Measurements from ENCODE around the gene DENND1A.

DENND1A gene

GRCh38 chr9:123586275-123586674, 343.7 kb downstream of the DENND1A start:
- no peak for DNase-seq (ENCODE audit: low read depth)
- no peak for TF ChIP-seq CTCF (IDR thresholded peaks at IDR 0.05; ENCODE audit: insufficient read depth, low read depth, low read length, missing control alignments)
- H3K4me3 ChIP-seq (ENCODE audit: low read length), result no peak overlapping the region

GRCh38 chr9:123584202-123585176, 345.4 kb downstream of the DENND1A start:
- peak; percentile 4 for DNase-seq (ENCODE audit: low read depth)
- H3K4me3 ChIP-seq (ENCODE audit: low read length), result no peak overlapping the region
- no peak for TF ChIP-seq CTCF (IDR thresholded peaks at IDR 0.05; ENCODE audit: insufficient read depth, low read depth, low read length, missing control alignments)

- DNase-seq (ENCODE audit: low read depth), result no peak
- no peak overlapping the region for H3K4me3 ChIP-seq (ENCODE audit: low read length)
- no peak for TF ChIP-seq CTCF (IDR thresholded peaks at IDR 0.05; ENCODE audit: insufficient read depth, low read depth, low read length, missing control alignments)
These were observed 346.3 kb downstream of the DENND1A start for GRCh38 chr9:123583646-123584045.

GRCh38 chr9:123571240-123571639, 358.7 kb downstream of the DENND1A start:
- H3K4me3 ChIP-seq (ENCODE audit: low read length), result no peak overlapping the region
- no peak for TF ChIP-seq CTCF (IDR thresholded peaks at IDR 0.05; ENCODE audit: insufficient read depth, low read depth, low read length, missing control alignments)
- DNase-seq (ENCODE audit: low read depth), result no peak

- no peak for TF ChIP-seq CTCF (IDR thresholded peaks at IDR 0.05; ENCODE audit: insufficient read depth, low read depth, low read length, missing control alignments)
- H3K4me3 ChIP-seq (ENCODE audit: low read length), result no peak overlapping the region
- DNase-seq (ENCODE audit: low read depth), result no peak
These were observed 360.9 kb downstream of the DENND1A start for GRCh38 chr9:123568691-123569688.

- H3K4me3 ChIP-seq (ENCODE audit: low read length), result no peak overlapping the region
- DNase-seq (ENCODE audit: low read depth), result no peak
These were observed 362.9 kb downstream of the DENND1A start for GRCh38 chr9:123567013-123567412.

More at GRCh38 chr9:123567013-123567412, 362.9 kb downstream of the DENND1A start:
- TF ChIP-seq CTCF (IDR thresholded peaks at IDR 0.05; ENCODE audit: insufficient read depth, low read depth, low read length, missing control alignments), result no peak
